HepG2 (cell line): ENCODE results near the gene SPACDR. TPM values are rescaled to one million over a fixed set of nuclear protein-coding genes. Genes with fewer than 3 reads are reported as not detected.

Experiments used
- HMG20B ChIP-seq: conservative IDR thresholded peaks from 2 replicates; pipeline ENCODE4 v1.6.1; 2016; ENCODE audit warnings: missing genetic modification reagents, missing compliant biosample characterization
- KAT7 ChIP-seq: IDR thresholded peaks from 2 replicates; pipeline ENCODE4 v1.6.1; 2018; ENCODE audit warnings: borderline replicate concordance, missing compliant biosample characterization
- KIAA2018 ChIP-seq: sonication (generic); formaldehyde crosslinking; IDR thresholded peaks from 2 replicates; pipeline ENCODE4 v1.5.0; 2020; ENCODE audit warnings: mild to moderate bottlenecking, missing genetic modification reagents, borderline replicate concordance
- KLF16 ChIP-seq, 2 experiments: sonication (generic) in 1 of 2; formaldehyde crosslinking in 1 of 2; IDR thresholded peaks; 2 replicates each; pipeline versions ENCODE4 v1.6.1 to v1.8.0; 2016 to 2023; ENCODE audit warnings: missing genetic modification reagents in 2 of 2, missing compliant biosample characterization in 1 of 2
- MTF1 ChIP-seq: sonication (generic); formaldehyde crosslinking; IDR thresholded peaks from 2 replicates; pipeline ENCODE4 v1.5.0; 2020; ENCODE audit warnings: missing genetic modification reagents
- NFYC ChIP-seq: IDR thresholded peaks from 2 replicates; pipeline ENCODE4 v1.6.1; 2016; ENCODE audit warnings: missing genetic modification reagents, missing compliant biosample characterization
- NR2C2 ChIP-seq: sonication (generic); formaldehyde crosslinking; IDR thresholded peaks from 2 replicates; pipeline ENCODE4 v1.4.0; 2020; ENCODE audit warnings: missing genetic modification reagents, mild to moderate bottlenecking, moderate library complexity, borderline replicate concordance
- RFXANK ChIP-seq: IDR thresholded peaks from 2 replicates; pipeline ENCODE4 v1.6.1; 2016
- RXRB ChIP-seq: IDR thresholded peaks from 2 replicates; pipeline ENCODE4 v1.6.1; 2016; ENCODE audit warnings: borderline replicate concordance, missing genetic modification reagents, missing compliant biosample characterization
- SAP130 ChIP-seq: IDR thresholded peaks from 2 replicates; pipeline ENCODE4 v1.6.1; 2016; ENCODE audit warnings: low read depth
- YEATS2 ChIP-seq: sonication (generic); formaldehyde crosslinking; IDR thresholded peaks from 2 replicates; pipeline ENCODE4 v1.4.0; 2020; ENCODE audit warnings: missing genetic modification reagents, borderline replicate concordance
- ZBTB44 ChIP-seq: sonication (generic); formaldehyde crosslinking; IDR thresholded peaks from 2 replicates; pipeline ENCODE4 v1.4.0; 2020; ENCODE audit warnings: missing genetic modification reagents
- ZMAT5 ChIP-seq: sonication (generic); formaldehyde crosslinking; IDR thresholded peaks from 2 replicates; pipeline ENCODE4 v1.5.0; 2020; ENCODE audit warnings: mild to moderate bottlenecking, low read depth, missing genetic modification reagents, borderline replicate concordance
- ZNF18 ChIP-seq: sonication (generic); formaldehyde crosslinking; IDR thresholded peaks from 2 replicates; pipeline ENCODE4 v1.8.0; 2022; ENCODE audit warnings: mild to moderate bottlenecking, missing genetic modification reagents; ENCODE audit not compliant: insufficient replicate concordance
- ZNF276 ChIP-seq: sonication (generic); formaldehyde crosslinking; IDR thresholded peaks from 2 replicates; pipeline ENCODE4 v1.4.0; 2020; ENCODE audit warnings: mild to moderate bottlenecking, low read depth, missing genetic modification reagents
- polyA plus RNA-seq, 8 experiments: library from polyadenylated mRNA; depleted of rRNA in 3 of 8; stranded (reverse) in 7 of 8; unstranded in 1 of 8; fragments of >200 nt; fragmentation: Illumina TruSeq in 4 of 8; extraction: Trizol in 4 of 8; gene quantifications; 2 replicates each; pipeline versions ENCODE4 v1.2.1 to v1.2.3, GENCODE V29; 2011 to 2016; ENCODE audit warnings: low read depth in 4 of 8, missing spikeins in 1 of 8, mixed read lengths in 1 of 8; ENCODE audit not compliant: insufficient read depth in 1 of 8
- total RNA-seq, 5 experiments: library from RNA; depleted of rRNA; stranded (reverse); fragments of >200 nt; fragmentation: Illumina TruSeq; extraction: Trizol; gene quantifications; 2 replicates each; pipeline ENCODE4 v1.2.3, GENCODE V29; 2016; ENCODE audit warnings: low read depth in 1 of 5

Gene SPACDR
- total and polyA plus RNA-seq, 2 of the 13 experiments (the other 11 are each of a cell fraction or from before 2014, with no cell fraction given) = 0.41 TPM; not detected in 1

- TF ChIP-seq ZNF18 (CRISPR knock-in tag) (no peak), SAP130 (CRISPR knock-in tag) (peak; percentile 52), MTF1 (CRISPR knock-in tag) (no peak), ZBTB44 (CRISPR knock-in tag) (no peak), NR2C2 (no peak), RFXANK (CRISPR knock-in tag) (no peak), KLF16 (CRISPR knock-in tag; IDR thresholded peaks at IDR 0.05) (peak in 1 of 2 experiments; percentile 78; a peak in 2 of 4 replicates), RXRB (CRISPR knock-in tag) (peak; percentile 48; the same call in 1 of the 2 replicates), KAT7 (CRISPR knock-in tag) (peak; percentile 33; the same call in 1 of the 2 replicates), YEATS2 (CRISPR knock-in tag) (no peak), KIAA2018 (CRISPR knock-in tag) (no peak), HMG20B (no peak), ZMAT5 (CRISPR knock-in tag) (no peak), ZNF276 (CRISPR knock-in tag) (no peak), NFYC (no peak)
These were observed 29.6 kb upstream of the SPACDR start (continued) for GRCh38 chr7:100493476-100494264.
